Measurements from ENCODE around the gene SLC39A2.
"Not testable (repeated sequence)": the region's sequence is repeated elsewhere in the genome, so short reads cannot be mapped to it uniquely, and the experiment has no call there.

SLC39A2 gene

DNA sequence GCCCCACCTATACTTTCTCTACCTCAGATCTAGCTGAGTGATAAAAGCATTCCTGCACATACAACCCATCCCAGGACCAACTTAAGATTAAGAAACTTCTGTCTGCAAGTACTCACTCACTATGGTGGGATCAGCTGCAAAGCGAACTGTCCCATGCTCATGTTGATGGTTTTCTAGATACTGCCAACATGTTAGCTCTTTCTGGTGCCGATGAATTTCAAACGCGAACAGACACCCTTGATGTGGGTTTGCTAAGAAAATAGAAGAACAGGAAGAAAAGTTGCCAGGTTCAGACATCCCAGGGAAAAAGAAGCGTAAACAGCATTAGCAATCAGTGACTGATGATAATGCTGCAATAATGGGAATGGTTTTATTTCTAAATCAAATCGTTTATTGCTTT is 1.5 kb upstream of the SLC39A2 start:
- DNase-seq, result no peak

DNA sequence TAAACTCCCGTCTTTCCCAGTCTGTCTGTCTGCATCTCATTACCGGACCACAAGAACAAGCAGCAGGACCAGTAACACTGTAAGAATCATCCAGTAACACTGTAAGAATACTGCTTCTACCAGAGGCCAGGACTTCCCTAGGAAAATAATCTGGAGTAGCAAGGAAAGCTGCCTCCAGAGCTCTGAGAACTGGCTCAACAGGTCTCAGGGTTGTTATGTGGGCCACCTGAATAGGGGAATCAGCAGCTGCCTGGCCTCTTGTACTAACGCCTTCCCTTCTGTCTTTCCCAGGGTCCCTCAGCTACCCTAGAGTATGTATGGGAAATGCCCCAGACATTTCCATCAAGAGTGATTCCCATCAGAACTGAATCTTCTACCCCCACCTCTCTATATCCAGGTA is 954 bp upstream of the SLC39A2 start:
- DNase-seq, result no peak

DNA sequence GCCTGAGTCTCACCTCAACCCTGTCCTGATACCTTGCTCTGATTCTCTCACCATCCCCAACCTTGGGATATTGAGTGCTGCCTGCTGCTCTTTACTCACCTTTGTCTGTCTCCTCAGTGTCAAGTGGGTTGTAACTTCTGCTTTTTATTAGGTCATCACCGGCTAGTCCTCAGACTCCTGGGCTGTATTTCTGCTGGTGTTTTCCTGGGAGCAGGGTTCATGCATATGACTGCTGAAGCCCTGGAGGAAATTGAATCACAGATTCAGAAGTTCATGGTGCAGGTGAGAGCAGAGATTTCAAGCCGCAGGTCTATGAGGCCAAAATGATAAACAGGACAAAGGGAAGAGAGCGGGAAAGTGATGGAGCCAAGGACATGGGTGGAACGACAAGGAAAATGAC is 498 bp downstream of the SLC39A2 start:
- DNase-seq, result no peak

DNA sequence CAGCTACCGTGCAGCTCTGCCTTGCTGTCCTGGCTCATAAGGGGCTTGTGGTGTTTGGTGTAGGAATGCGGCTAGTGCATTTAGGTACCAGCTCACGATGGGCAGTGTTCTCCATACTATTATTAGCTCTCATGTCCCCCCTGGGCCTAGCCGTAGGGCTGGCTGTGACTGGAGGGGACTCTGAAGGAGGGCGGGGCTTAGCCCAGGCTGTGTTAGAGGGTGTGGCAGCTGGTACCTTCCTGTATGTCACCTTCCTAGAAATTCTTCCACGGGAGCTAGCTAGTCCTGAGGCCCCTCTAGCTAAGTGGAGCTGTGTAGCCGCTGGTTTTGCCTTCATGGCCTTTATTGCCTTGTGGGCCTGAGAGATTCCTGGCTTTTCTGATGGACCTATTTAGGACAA is 2.1 kb downstream of the SLC39A2 start:
- no peak for DNase-seq

DNA sequence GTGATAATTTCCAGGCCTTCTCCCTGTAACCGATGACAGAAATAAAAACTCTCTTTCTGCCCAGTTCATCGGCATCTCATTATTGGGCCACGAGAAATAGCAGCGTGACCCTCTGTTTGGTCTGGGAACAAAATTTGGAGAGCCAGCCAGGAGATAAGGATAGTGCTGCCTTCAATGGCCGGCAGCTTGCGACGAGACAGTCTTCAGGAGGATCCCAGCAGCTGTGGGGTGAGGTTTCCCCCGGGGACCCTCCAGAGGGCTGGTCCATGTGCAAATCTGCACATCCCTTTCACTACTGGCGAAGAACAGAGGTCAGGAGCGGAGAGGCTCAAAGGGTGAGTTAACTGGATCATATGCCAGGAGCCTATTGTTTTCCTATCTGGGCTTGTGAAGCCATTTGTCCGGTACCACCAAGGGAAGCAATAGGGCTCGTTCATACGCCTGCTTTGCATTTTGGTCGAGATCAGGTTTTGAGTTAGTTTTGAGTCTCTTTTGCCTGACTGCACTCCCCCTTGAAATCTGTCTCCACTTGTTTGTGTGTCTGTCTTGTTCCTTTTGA is 4.8 kb downstream of the SLC39A2 start:
- no peak for DNase-seq

DNA sequence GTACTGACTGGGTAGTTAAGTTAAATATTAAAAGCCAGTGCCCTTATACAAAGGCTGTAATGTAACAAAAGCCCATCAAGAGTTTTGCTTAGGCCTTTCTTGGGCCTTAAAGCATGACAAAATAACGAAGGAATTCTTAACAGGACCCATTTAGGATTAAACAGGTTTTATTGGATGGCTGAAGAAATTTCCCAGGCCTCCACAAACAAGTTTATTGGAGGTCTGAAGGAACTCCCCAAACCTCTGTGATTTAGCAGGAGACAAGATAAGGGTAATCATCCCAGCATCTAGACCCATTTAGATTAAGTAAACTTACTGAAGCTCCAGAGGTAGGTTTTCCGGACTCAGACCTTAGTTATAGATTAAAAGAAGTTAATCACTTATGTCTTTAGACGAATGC is 10.6 kb downstream of the SLC39A2 start:
- DNase-seq, result not testable (repeated sequence)

DNA sequence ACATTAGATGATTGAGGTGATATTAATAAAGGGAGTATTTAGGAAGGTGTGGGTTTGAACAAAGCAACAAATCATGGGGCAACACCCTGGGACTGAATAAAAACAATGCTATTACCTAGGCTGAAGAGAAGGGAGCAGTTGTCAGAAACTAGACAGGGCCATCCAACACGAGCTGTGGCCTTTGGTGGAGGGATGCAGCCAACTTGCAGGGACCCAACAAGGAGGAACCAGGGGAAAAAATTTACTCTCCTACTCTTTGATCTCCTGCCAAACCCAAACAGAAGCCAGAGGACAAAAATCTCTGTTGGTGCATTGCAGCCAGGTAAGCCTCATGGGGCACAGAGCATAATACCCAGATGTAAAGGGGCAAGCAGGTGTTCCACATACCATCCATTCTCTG is 12.0 kb downstream of the SLC39A2 start:
- DNase-seq, result no peak

DNA sequence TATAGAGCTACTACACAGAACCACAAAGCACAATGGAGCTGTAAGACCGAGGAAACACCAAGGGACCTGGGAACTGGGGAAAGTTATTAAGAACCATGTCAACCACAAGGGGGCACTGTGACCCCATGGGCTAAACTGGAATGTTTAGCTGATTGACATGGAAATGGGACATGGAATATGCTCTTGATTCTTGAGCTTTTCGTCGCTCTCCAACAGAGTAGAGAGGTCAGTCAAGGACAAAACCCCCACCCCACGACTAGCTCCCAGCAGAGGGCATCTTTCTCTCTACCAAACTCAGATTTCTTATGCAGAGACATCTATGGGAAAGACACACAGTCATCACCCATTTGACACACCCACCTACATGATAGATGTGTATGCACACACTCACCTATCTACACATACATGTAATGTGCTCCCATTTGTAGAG is 15.7 kb downstream of the SLC39A2 start:
- DNase-seq, result peak; percentile 41

DNA sequence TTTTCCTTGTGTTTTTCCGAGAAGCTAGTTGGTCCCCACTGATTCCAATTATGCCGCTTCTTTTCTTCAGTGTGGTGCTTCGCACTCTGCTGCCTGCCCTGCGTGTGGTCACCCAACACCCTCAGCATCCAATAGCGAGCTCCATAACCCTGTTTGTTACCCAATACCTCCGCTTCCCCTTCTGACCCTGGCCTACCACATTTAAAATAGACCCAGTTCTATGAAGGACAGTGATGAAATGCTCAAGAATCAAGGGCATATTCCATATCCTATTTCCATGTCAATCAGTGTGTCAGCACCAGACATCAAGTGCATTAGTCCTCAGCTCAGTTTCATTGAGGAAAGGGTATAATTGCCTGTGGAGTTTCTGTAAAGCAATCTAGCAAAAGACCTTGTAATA is 16.2 kb downstream of the SLC39A2 start:
- no peak for DNase-seq

DNA sequence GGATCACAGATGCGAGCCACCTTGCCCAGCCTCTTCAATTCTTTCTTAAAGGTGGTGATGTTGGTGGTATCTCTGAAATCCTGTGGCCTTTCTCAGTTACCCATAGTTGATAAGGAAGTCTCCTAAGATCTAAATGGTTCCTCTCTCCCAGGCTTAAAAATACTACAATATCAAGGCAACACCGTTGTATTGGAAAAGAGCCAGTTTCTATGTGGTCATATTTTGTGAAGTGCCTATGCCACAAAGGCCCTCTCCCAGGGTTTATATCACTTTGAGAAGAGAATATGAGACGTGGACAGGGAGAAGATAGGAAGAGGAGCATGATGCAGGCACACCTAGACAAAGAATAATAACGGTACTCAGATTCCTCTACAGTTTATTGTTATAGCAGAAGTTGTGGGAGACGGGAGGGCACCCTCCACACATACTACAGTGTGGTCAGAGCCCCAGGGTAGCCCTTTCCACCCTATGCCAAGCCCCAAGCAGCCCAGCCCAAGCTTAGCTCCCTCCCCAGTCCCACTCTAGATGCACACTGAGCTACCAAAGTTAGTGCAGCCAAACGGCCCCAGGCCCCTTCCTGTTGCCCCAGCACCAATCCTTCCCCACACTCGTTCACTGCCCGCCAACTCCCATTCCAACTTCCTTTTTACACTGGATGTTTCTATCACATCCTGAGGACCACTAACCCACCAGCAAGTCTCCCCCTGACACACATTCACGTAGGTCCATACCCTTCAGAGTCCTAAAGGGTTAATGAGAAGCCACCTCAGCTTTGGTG is 17.5 kb downstream of the SLC39A2 start:
- DNase-seq, result no peak

DNA sequence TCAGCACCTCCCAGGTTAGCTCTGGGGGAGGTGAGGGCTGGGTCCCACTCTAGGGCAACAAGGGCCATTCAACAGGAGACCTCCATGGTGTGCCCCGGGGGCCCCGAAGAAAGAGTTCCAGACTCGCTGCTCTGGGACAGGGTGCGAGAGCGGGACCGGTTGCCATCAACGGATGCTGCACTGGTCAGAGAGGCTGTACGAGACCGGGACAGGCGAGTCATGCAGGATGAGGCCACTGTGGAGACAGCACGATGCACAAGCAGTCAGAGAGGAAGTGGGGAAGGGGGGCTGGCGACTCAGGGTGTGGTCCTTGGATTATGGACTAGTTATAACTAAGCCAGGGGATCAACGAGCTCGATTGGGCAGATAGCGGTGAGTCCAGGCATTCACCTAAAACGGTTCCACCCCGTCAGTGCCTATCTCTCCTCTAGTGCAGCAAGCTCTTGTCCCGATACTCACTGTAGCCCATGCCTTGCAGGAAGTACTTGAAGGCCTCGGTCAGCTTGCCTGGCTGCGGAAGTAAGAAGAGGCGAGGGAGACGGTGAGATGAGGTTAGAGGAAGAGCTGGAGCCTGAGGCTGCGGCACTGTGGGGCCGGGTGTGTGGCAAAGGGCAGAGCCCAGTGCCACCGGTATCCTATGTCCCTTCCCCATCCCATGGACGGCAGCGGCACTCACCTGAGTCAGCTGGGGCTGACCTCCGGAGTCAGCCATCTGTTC is 18.6 kb downstream of the SLC39A2 start:
- DNase-seq, result no peak

DNA sequence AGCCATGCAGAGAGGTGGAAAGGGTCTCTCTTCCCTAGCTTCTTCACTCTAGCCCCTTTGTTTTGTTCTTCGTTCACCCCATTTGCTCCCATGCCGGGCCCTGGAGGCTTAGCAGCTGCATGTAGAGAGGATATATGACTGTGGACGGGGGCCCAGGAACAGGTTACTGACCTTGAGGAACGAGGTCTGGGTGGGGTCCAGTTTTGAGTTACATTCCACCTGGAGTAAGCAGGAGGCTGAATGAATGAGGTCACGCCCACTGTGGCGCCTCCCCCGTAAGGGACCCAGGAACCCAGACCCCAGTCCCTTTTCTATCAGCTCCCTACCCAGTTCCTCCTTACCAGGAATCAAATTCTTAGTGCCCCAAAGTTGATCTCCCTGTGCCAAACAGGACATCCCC is 19.2 kb downstream of the SLC39A2 start:
- DNase-seq, result no peak

DNA sequence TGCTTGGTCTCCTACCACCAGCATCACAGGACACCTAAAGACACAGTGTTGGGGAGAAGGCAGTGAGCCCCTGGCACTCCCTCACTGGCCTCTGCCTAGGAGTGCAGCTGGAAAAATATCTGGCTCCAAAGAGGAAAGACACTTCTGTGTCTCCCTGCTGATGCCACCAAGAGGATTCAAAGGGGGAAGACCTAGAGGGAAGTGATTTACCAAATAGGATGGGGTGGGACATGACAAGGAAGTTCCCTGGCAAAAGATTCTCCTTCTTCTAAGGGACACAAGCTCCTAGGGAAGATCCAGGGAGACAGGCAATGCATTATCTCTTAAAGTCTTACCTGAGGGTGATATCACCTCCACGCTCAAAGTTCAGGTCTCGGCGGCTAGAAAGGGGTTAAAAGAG is 19.7 kb downstream of the SLC39A2 start:
- no peak for DNase-seq

DNA sequence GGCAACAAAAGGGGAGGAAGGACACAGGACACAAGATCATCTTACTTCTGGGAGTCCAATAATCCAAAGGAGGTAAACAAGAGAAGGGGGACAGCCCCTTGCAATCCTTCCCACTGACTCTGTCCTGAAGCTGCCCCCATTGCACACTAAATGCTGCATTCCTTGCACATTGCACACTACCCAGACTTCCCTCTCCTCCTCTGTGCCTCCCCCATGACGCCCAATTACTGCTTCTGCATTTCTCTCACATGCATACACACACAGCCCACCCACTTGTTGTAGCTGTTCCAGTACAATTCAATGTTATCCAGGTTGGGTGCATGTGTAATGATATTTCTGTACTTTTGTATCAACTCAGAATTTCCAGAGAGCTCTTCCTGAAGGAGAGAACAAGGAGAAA is 20.3 kb downstream of the SLC39A2 start:
- DNase-seq, result no peak

DNA sequence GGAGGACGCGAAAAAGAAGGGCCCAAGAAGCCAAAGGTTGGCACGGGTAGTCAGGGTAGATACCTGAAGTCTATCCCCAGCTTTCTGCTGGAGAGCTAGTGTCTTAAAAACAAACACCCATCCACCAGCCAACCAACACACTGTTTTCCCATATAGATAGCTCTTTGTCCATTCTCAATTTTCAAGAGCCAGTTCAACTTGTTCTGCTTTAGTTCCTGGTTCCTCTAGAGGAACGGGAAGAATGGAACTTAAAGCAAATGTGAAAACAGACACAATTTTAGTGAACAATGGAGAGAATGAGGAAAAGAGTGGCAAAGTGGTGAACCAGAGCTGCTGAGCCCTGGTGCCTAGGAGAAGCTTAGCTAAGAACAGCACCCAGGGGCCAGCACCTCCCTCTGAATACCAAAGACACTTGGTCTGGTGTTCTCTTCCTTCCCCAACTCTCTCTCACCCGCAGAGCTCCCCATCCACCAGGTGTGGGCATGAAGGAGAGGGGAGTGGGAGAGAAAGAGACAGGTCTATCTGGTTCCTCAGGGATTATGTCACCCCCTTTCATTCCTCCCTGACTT is 22.0 kb downstream of the SLC39A2 start:
- no peak for DNase-seq

DNA sequence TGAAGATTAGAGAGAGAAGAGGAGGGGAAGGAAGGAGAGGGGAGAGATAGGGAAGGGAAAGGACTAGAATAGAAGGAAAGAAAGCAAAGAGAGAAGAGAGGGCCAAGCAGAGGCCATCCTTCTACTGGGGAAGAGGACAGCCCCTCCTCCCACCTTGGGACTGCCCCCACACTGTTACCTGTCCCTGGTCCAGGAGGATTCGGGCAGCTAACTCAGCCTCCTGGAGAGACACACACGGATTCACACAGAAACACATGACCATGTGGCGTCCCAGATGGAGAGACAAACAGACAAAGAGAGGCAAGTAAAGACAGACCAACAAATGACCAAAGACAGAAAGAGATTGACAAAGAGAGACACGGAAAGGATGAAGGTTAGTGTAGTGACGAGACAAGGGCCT is 23.6 kb downstream of the SLC39A2 start:
- no peak for DNase-seq

DNA sequence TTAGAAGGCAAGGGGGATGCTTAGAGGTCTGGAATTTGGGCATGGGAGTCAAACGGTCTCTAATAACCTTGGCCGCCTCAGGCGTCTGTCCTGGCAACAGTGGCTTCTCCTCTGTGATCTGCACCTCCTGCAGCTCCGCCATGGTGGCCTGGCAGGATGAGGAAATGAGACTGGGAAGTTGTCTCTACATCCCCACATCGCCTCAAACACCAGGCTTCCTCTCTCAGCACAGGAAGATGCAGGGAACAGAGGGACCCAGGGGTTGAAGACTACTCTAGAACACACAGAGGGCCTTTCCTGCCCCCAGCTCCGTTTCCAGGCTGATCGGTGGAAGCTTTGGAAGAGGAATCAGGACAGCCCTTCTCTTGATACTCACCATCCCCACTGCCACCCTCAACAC is 24.1 kb downstream of the SLC39A2 start:
- DNase-seq, result no peak

DNA sequence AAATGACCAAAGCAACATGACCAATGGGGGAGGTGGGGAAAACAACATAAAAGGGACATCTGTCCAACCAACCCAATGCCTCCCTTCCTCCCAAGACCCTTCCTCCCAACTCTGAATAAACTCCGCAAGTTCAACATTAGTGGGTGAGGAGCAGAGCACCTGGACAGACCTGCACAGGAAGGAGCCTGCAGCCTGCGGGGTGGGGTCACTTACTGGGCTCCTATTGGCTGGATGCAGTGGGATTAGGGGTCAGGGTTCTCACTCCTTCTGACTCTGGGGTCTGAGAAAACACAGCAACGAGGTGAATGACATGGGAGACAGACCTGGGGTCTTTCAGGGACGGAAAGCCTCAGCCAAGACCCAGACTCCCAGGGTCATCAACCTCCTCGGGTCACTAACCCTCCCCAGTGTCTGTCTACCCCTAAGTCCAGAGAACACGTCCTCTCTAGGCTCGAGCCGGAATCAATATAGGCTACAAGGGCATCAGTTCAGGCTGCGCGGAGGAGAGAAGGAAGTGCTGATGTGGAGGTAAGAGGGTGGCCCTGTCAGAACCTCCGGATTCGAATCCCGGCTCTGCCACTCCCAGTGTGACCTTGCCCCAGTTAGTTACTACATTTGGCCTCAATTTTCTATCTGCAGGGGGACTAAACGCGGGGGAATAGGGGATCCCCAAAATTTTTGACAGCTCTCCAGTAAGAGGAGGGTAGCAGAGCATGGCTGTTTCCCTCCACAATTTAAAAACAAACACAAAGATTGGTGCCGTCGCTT is 24.9 kb downstream of the SLC39A2 start:
- DNase-seq, result no peak

DNA sequence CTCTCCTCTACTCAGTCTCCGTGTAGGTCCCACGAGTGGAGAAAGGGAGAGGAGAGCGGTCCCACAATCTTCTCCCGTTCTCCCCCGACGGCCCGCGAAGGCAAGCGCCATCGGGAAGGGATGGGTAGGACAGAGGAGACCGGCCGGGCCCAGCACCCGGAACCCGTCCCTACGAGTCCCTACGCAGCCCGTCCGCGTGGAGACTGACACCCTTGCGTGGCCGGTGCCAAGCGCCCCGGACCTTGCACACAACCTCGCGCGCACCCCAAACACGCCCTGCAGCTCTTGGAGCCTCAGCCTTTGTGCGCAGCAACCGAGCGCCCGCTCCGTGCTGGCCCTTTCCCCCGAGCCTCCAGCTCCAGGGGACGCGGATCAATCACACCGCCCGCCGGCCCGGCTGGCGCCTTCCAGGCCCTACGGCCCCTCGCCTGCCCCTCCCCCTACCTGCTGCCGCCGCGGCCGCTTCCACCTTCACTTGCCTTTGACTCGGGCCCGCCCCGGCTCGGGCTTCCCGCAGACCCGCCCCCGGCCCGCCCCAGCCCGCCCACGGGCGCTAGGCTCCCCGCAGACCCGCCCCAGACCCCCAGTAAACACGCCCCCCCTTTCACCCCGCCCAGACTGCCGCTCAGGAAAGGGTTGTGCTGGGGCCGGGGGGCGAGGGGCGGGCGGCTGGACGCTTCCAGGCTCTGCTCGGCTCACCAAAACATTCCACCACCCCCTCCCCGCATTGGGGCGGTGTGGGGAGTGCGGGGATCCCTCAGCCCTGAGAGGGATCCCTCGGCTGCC is 25.7 kb downstream of the SLC39A2 start, which contains the start of gene NDRG2:
NDRG2 (minus strand) TSS at position 477 of the 786 bp plus-strand sequence. CDS start 1,746 bp downstream, outside the sequence.
- no peak for DNase-seq

DNA sequence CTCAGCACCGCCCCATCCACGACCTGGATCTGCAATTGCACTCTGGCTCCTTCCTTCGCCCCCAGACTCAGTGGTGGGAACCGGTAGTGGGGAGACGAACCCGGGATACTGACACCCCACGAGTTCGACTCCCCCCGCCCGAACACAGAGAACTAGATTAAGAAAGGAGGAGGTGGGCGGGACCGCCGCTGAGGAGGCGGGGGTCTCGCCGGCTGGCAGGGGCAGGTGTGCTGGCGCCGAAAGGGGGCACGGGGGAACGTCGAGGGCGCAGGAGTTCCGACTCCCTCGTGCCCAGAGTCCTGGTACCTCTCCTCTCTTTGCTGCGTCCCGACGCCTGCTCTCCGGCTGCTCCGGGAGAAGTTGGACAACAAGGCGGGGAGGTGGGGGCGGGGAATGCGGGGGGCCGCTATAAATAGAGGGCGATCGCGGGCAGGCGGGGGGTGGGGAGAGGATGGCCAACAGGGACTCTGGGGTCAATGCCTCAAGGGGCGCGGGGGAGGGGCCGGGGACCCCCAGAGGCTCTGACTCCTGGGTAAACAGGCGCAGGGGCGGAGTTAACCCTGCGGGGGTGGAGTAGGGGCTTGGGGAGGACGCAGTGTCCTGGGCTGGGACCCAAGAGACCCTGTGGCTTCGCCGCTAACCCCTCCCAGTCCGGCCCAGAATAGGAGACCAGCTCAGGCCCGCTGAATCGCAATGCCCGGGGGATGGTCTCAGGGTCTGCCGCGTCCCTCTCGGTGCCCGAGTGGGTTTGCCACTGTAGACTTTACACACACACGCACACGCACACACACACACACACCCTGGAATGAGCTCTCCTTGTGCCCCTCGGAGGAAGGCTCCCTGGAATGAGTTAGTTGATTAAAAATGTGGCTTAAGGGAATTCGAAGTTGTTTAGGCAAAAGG is 26.5 kb downstream of the SLC39A2 start:
- DNase-seq, result no peak
